ENCODE measurements around the gene PRSS22.
"Not testable (repeated sequence)": the region's sequence is repeated elsewhere in the genome, so short reads cannot be mapped to it uniquely, and the experiment has no call there.

Gene PRSS22

GRCh38 chr16:2857451-2858244 lies at the start of gene PRSS22:
Gene PRSS22 (minus strand): TSS chr16:2858170. CDS start chr16:2858104, 66 bp downstream.
- peak; percentile 23 for DNase-seq (ENCODE audit: low spot score)
- in situ Hi-C loops (cut with MboI; ENCODE audit: low pct_unique_long_range_greater_than_20kb, low sequenced_read_pairs, unreplicated experiment): no loop called here
- TF ChIP-seq CTCF (IDR thresholded peaks at IDR 0.05; ENCODE audit: extremely low read depth, insufficient read depth, missing control alignments): no peak

- TF ChIP-seq CTCF (IDR thresholded peaks at IDR 0.05; ENCODE audit: extremely low read depth, insufficient read depth, missing control alignments): peak; percentile 42
- DNase-seq (ENCODE audit: low spot score); in situ Hi-C loops (cut with MboI; ENCODE audit: low pct_unique_long_range_greater_than_20kb, low sequenced_read_pairs, unreplicated experiment): not testable (repeated sequence)
Observed at GRCh38 chr16:2907084-2907753, 49.2 kb upstream of the PRSS22 start.

- no peak for DNase-seq (ENCODE audit: low spot score)
- no peak for TF ChIP-seq CTCF (IDR thresholded peaks at IDR 0.05; ENCODE audit: extremely low read depth, insufficient read depth, missing control alignments)
- in situ Hi-C loops (cut with MboI; ENCODE audit: low pct_unique_long_range_greater_than_20kb, low sequenced_read_pairs, unreplicated experiment): no loop called here
Observed at GRCh38 chr16:2905988-2906387, 48.0 kb upstream of the PRSS22 start.

- TF ChIP-seq CTCF (IDR thresholded peaks at IDR 0.05; ENCODE audit: extremely low read depth, insufficient read depth, missing control alignments): no peak
- peak; percentile 99 for DNase-seq (ENCODE audit: low spot score)
- in situ Hi-C loops (cut with MboI; ENCODE audit: low pct_unique_long_range_greater_than_20kb, low sequenced_read_pairs, unreplicated experiment): no loop called here
Observed at GRCh38 chr16:2905241-2905987, 47.4 kb upstream of the PRSS22 start.

- DNase-seq (ENCODE audit: low spot score): no peak
- no peak for TF ChIP-seq CTCF (IDR thresholded peaks at IDR 0.05; ENCODE audit: extremely low read depth, insufficient read depth, missing control alignments)
- in situ Hi-C loops (cut with MboI; ENCODE audit: low pct_unique_long_range_greater_than_20kb, low sequenced_read_pairs, unreplicated experiment): no loop called here
Observed at GRCh38 chr16:2904922-2905240, 46.9 kb upstream of the PRSS22 start.

GRCh38 chr16:2904100-2904921 lies 46.3 kb upstream of the PRSS22 start:
- in situ Hi-C loops (cut with MboI; ENCODE audit: low pct_unique_long_range_greater_than_20kb, low sequenced_read_pairs, unreplicated experiment): no loop called here
- DNase-seq (ENCODE audit: low spot score): peak; percentile 91
- TF ChIP-seq CTCF (IDR thresholded peaks at IDR 0.05; ENCODE audit: extremely low read depth, insufficient read depth, missing control alignments): peak; percentile 97
